Measurements from ENCODE around the gene HAGHL.
A peak's percentile ranks its signal among the peaks of the same experiment; 100 is the strongest.

Gene HAGHL

DNA sequence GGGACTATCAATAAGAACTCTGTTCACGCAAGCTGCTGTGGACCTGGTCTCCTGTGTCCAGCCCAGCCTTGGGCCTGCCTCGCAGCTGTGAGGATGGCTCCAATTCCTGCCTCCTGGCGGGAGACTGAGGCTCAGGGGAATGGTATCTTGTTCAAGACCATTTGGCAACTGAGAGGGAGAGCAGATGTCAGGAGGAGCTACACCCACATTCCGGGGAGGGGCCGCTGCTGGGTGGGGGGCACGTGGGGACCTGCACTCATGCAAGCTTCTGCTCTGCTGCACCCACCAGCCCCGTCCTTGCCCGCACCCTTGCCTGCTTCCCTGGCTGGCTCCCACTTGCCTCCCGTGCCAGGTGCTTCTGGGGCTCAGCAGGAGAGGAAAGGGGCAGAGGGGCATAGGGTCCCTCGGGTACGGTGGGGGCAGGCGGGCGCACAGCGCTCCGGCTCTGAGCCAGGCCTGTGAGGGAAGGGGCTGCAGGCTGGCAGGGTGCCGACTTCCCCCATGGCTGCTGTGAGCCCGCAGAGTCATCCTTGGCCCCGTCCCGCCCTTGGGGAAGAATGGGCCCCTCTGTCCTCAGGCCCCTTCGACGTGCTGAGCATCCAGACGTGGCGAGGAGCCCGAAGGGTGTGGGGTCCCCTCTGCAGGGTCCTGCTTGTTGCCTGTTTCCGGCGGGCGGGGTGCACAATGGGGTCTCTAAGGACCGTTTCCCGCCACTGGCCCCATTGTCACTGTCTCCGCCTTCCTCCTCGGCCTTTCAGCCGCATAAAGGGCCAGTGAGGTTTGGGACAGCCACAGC is 9.3 kb upstream of the HAGHL start:
- Histone ChIP-seq H3K27me3 (ENCODE audit: insufficient read depth, low read depth, severe bottlenecking) (no peaks in the 10 kb centered on the region), H3K4me3 (ENCODE audit: low read depth, low read length) (no peak overlapping the region), H3K36me3 (peaks cover 6% of the 10 kb centered on the region; the same call in 1 of the 2 replicates), H3K9me3 (ENCODE audit: severe bottlenecking) (no peaks in the 10 kb centered on the region), H3K27ac (no peak overlapping the region; the same call in 1 of the 2 replicates)
- DNase-seq, result no peak
- TF ChIP-seq, protein P1, sequence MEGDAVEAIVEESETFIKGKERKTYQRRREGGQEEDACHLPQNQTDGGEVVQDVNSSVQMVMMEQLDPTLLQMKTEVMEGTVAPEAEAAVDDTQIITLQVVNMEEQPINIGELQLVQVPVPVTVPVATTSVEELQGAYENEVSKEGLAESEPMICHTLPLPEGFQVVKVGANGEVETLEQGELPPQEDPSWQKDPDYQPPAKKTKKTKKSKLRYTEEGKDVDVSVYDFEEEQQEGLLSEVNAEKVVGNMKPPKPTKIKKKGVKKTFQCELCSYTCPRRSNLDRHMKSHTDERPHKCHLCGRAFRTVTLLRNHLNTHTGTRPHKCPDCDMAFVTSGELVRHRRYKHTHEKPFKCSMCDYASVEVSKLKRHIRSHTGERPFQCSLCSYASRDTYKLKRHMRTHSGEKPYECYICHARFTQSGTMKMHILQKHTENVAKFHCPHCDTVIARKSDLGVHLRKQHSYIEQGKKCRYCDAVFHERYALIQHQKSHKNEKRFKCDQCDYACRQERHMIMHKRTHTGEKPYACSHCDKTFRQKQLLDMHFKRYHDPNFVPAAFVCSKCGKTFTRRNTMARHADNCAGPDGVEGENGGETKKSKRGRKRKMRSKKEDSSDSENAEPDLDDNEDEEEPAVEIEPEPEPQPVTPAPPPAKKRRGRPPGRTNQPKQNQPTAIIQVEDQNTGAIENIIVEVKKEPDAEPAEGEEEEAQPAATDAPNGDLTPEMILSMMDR (IDR thresholded peaks at IDR 0.05; ENCODE audit: low read depth, low read length), result no peak

DNA sequence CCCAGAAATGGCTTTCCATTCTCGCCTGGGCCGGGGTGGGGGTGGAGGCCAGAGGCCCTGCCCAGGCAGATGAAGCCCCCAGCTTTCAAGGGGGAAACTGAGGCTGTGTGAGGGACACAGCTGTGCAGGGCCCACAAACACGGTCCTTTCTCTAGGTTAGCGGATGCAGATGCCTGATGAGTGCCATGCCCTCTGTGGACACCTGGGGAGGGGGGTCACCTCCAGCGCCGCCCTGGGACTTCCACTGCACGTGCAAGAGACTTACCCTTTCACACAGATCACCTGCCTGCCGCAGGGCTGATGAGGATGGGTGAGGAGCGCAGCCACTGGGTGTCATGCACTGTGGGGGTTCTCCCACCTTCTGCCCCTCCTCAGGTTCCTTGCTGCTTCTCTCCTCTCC is 8.5 kb upstream of the HAGHL start:
- H3K4me3 ChIP-seq (ENCODE audit: low read depth, low read length), result no peak overlapping the region
- H3K27me3 ChIP-seq (ENCODE audit: insufficient read depth, low read depth, severe bottlenecking), result no peaks in the 10 kb centered on the region
- TF ChIP-seq, protein P1 (IDR thresholded peaks at IDR 0.05; ENCODE audit: low read depth, low read length), result no peak
- peaks cover 6% of the 10 kb centered on the region for H3K36me3 ChIP-seq
- no peaks in the 10 kb centered on the region for H3K9me3 ChIP-seq (ENCODE audit: severe bottlenecking)
- H3K27ac ChIP-seq, result no peak overlapping the region; the same call in 1 of the 2 replicates
- no peak for DNase-seq

DNA sequence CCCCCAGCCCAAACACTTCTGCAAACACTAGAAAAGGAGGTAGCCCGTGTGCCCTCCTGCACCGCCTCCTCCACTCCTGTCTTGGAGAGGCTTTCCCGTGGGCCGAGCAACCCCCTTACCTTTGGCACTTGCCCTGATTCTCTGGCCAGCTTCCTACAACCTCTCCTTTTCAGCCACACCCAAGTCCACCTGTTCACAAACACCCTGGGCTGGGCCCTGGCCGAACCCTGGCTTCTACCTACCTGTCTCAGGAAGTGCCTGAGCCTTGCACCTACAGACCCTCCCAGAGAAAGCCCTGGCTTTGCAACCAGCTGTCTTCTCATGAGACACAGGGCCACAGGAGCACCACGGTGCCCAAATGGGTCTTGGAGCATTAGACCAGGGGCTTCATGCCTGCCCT is 8.0 kb upstream of the HAGHL start:
- no peaks in the 10 kb centered on the region for H3K27me3 ChIP-seq (ENCODE audit: insufficient read depth, low read depth, severe bottlenecking)
- TF ChIP-seq, protein P1 (IDR thresholded peaks at IDR 0.05; ENCODE audit: low read depth, low read length), result no peak
- DNase-seq, result no peak
- H3K4me3 ChIP-seq (ENCODE audit: low read depth, low read length), result no peak overlapping the region
- peak overlapping the region; percentile 47 for H3K27ac ChIP-seq
- H3K9me3 ChIP-seq (ENCODE audit: severe bottlenecking), result no peaks in the 10 kb centered on the region
- peaks cover 6% of the 10 kb centered on the region for H3K36me3 ChIP-seq

DNA sequence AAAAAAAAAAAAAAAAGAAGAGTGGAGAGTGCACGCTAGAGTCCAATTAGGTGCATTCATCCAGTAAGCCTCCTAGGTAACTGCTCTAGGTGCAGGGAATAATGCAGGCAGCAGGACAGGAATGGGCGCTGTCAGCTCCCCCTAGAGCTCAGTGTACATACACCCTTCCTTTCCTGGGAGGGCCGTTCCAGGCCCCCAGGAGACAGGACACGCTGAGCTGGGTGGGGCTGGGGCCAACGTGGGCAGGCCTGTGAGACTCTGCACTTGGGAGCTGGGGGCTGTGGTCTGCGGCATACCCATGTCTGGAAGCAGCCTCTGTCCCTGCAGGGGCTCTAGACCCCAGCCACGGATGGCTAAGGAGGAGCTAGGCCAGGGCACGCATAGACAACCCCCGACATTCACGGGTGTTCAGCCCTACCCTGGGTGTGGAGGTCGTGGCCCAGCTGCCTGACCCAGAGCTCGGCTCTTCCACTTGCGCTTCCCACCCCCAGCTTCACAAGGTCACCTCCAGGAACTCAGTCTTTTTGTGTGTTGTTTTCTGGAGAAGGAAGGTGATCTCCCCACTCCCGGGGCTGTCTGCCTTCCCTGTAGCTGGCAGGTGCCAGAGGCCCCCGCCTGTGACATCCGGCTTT is 7.0 kb upstream of the HAGHL start:
- peak overlapping the region; percentile 99 for H3K27ac ChIP-seq
- H3K36me3 ChIP-seq, result peaks cover 6% of the 10 kb centered on the region

DNA sequence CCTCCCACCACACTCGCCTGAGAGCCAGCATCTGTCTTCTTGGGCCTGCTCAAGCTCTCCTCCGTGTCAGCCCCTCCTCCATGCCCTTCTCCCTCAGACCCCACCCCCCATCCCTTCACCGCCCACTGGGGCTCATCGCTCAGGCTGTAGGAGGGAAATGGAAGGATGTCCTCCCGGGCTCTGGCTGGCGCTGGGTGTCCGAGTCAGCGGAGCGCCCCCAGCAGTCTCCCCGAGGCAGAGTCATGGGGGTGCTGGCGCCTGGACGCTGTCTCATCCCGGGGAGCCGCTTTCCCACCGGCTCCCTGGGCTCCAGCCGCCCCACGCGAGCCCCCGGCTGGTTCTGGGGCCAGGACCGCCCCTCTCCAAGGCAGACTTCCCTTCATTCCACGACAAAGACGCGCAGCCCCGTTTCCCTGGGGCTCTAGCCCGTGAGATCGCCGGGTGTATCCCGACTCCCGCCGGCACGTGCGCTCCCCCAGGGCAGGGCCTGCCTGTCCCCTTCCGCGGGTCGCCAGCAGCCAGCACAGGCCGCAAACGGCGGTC is 6.4 kb upstream of the HAGHL start:
- TF ChIP-seq, protein P1 (IDR thresholded peaks at IDR 0.05; ENCODE audit: low read depth, low read length), result peak; percentile 43
- Histone ChIP-seq H3K27ac (peak overlapping the region; percentile 99), H3K4me3 (ENCODE audit: low read depth, low read length) (peak overlapping the region; percentile 73), H3K9me3 (ENCODE audit: severe bottlenecking) (no peaks in the 10 kb centered on the region), H3K36me3 (peaks cover 6% of the 10 kb centered on the region), H3K27me3 (ENCODE audit: insufficient read depth, low read depth, severe bottlenecking) (no peaks in the 10 kb centered on the region)
- DNase-seq, result peak; percentile 92

More for the DNA sequence above, 7.0 kb upstream of the HAGHL start:
- peak; percentile 63 for DNase-seq
- Histone ChIP-seq H3K9me3 (ENCODE audit: severe bottlenecking) (no peaks in the 10 kb centered on the region), H3K4me3 (ENCODE audit: low read depth, low read length) (peak overlapping the region; percentile 73), H3K27me3 (ENCODE audit: insufficient read depth, low read depth, severe bottlenecking) (no peaks in the 10 kb centered on the region)
- TF ChIP-seq, protein P1 (IDR thresholded peaks at IDR 0.05; ENCODE audit: low read depth, low read length), result peak; percentile 55
